ENCODE data around the gene OR52B6. TPM values are rescaled to one million over a fixed set of nuclear protein-coding genes. Genes with fewer than 3 reads are reported as not detected.

OR52B6 gene
- total and polyA plus RNA-seq, 10 of the 15 experiments (the other 5 are each of a cell fraction or from before 2014, with no cell fraction given), result 0.07 TPM; not detected in 9

DNA sequence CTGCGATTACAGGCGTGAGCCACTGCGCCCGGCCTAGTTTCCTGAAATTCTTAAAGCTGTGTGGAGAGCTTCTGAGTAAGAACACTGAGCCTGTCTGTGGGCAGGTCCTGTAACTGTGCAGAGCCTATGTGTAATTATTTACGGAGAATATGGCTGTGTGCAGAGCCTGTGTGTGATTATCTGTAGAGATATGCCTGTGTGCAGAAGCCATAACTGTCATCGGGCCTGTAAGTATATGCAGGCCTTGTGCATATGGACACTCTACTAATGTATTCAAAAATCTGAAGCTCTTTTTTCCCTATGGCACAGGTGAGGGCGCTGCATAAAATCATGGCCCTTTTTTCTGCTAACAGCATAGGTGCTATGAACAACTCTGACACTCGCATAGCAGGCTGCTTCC, at the start of gene OR52B6 (continued):
- TF ChIP-seq, protein P1, sequence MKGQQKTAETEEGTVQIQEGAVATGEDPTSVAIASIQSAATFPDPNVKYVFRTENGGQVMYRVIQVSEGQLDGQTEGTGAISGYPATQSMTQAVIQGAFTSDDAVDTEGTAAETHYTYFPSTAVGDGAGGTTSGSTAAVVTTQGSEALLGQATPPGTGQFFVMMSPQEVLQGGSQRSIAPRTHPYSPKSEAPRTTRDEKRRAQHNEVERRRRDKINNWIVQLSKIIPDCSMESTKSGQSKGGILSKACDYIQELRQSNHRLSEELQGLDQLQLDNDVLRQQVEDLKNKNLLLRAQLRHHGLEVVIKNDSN (IDR thresholded peaks at IDR 0.05; ENCODE audit: borderline replicate concordance, extremely low read length, insufficient read depth, low read depth, low read length), result no peak
- no peak for TF ChIP-seq KDM1A (IDR thresholded peaks at IDR 0.05; ENCODE audit: borderline replicate concordance)
- TF ChIP-seq LARP7 (IDR thresholded peaks at IDR 0.05), result no peak
- TF ChIP-seq PAX8 (IDR thresholded peaks at IDR 0.05), result no peak
- TF ChIP-seq ZNF207 (IDR thresholded peaks at IDR 0.05; ENCODE audit: borderline replicate concordance), result no peak
- TF ChIP-seq CBX5 (IDR thresholded peaks at IDR 0.05; ENCODE audit: low read depth), result no peak

DNA sequence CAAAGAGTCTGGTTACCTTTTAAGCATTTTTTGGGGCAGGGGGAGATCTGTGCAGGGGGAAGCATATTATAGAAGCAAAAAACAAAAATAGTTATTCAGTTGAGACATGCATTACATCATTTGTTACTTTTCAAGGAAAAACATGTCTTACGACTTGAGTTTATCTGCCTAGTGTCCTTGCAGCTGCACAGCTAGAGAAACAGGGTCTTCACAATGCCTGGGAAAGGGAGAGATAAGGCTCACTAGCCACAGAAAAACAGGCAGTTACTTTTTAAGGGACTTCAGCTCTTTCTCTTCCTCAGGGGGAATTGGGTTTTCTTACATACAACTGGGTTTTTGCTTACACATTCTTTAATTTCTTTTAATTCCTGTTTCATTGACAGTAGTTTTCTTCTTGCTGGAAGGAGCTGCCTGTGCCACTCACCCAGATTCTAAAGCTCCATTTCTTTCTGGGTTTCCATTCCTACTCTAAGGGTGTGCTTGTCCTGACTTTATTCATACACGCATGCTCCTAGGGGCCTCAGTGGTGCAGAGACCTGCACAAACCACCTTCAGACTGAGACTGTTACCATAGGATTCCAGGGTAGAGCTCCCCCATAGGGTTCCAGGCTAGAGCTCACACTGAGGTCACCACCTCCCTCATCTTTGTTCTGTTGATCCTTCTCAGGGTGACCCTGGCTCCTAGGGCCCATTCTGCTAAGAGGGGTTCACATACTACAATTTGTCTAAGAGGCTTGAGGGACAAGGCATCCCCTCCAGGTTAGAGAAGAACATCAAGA, 49.4 kb upstream of the OR52B6 start:
- FAIRE-seq (no peak), DNase-seq (ENCODE audit: low read depth, low spot score) (no peak), ATAC-seq (no peak)
- intact Hi-C loops (cut with micrococcal nuclease; ENCODE audit: unreplicated experiment) (no loop called here), in situ Hi-C loops (cut with MboI) (no loop called here)
- H3K4me3 ChIP-seq, result no peak overlapping the region
- no peaks in the 10 kb centered on the region for H3K36me3 ChIP-seq (ENCODE audit: control insufficient read depth in 2 of 2, insufficient read depth in 2 of 2, low read length in 1 of 2)
- H2AFZ ChIP-seq (ENCODE audit: control insufficient read depth, low read depth, low read length), result no peak overlapping the region
- ChIA-PET SMC1A (ENCODE audit: uncharacterized antibody, unreplicated experiment) (interaction anchor here (1.0 to 1.7 kb wide), 2 partner anchors 12 to 22 kb away, joined by 3 to 4 read pairs; no protein-coding TSS in a partner anchor), POLR2A (no interaction called here), RAD21 (ENCODE audit: unreplicated experiment) (no interaction called here), CTCF (interaction anchor here (1.2 kb wide), 1 partner anchor 12 kb away, joined by 3 read pairs; no protein-coding TSS in a partner anchor)
- no peaks in the 10 kb centered on the region for H4K20me1 ChIP-seq (ENCODE audit: control insufficient read depth, insufficient read depth)
- H3K9ac ChIP-seq (ENCODE audit: control insufficient read depth, insufficient read depth, low read length), result no peak overlapping the region
- no TSS peak for BruUV-seq (replicated peaks)
- no peaks in the 10 kb centered on the region for H3K4me1 ChIP-seq (ENCODE audit: control insufficient read depth, insufficient read depth, low read length)
- no peaks in the 10 kb centered on the region for H3K79me2 ChIP-seq (ENCODE audit: control insufficient read depth, insufficient read depth, low read length)
- no peaks in the 10 kb centered on the region for H3K9me3 ChIP-seq (replicated peaks; ENCODE audit: control insufficient read depth, insufficient read depth, low read length)
- 44% methylated on average over 2 of the region's 2 CpGs for WGBS (ENCODE audit: insufficient coverage, insufficient replicate concordance, low lambda C conversion rate, missing lambda C conversion rate)
- no peak overlapping the region for H3K27ac ChIP-seq (ENCODE audit: control insufficient read depth, insufficient read depth)
- no peaks in the 10 kb centered on the region; a peak in 1 of 4 replicates for H3K27me3 ChIP-seq (replicated peaks in 1 of 2; ENCODE audit: control insufficient read depth in 2 of 2, insufficient read depth in 2 of 2, low read length in 1 of 2)
- TF ChIP-seq ZNF384 (IDR thresholded peaks at IDR 0.05; ENCODE audit: borderline replicate concordance, low read depth, low read length), result no peak
- no peak for TF ChIP-seq RFX5 (IDR thresholded peaks at IDR 0.05; ENCODE audit: low read depth, low read length)
- TF ChIP-seq ZZZ3 (IDR thresholded peaks at IDR 0.05; ENCODE audit: control insufficient read depth, insufficient read length, low read depth), result no peak
- TF ChIP-seq CHD2 (IDR thresholded peaks at IDR 0.05; ENCODE audit: borderline replicate concordance, low read depth, low read length), result no peak
- TF ChIP-seq FOXM1 (IDR thresholded peaks at IDR 0.05; ENCODE audit: low read depth, low read length), result no peak
- TF ChIP-seq EED (IDR thresholded peaks at IDR 0.05; ENCODE audit: low read depth), result no peak
- TF ChIP-seq, protein P2, sequence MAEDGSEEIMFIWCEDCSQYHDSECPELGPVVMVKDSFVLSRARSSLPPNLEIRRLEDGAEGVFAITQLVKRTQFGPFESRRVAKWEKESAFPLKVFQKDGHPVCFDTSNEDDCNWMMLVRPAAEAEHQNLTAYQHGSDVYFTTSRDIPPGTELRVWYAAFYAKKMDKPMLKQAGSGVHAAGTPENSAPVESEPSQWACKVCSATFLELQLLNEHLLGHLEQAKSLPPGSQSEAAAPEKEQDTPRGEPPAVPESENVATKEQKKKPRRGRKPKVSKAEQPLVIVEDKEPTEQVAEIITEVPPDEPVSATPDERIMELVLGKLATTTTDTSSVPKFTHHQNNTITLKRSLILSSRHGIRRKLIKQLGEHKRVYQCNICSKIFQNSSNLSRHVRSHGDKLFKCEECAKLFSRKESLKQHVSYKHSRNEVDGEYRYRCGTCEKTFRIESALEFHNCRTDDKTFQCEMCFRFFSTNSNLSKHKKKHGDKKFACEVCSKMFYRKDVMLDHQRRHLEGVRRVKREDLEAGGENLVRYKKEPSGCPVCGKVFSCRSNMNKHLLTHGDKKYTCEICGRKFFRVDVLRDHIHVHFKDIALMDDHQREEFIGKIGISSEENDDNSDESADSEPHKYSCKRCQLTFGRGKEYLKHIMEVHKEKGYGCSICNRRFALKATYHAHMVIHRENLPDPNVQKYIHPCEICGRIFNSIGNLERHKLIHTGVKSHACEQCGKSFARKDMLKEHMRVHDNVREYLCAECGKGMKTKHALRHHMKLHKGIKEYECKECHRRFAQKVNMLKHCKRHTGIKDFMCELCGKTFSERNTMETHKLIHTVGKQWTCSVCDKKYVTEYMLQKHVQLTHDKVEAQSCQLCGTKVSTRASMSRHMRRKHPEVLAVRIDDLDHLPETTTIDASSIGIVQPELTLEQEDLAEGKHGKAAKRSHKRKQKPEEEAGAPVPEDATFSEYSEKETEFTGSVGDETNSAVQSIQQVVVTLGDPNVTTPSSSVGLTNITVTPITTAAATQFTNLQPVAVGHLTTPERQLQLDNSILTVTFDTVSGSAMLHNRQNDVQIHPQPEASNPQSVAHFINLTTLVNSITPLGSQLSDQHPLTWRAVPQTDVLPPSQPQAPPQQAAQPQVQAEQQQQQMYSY (CRISPR knock-in tag; IDR thresholded peaks at IDR 0.05), result no peak
- no peak for TF ChIP-seq NR2C2 (IDR thresholded peaks at IDR 0.05; ENCODE audit: borderline replicate concordance, control insufficient read depth, insufficient read length, low read depth)
- TF ChIP-seq KDM1A (IDR thresholded peaks at IDR 0.05; ENCODE audit: borderline replicate concordance), result no peak
- no peak for TF ChIP-seq NBN (IDR thresholded peaks at IDR 0.05)
- TF ChIP-seq SP1 (IDR thresholded peaks at IDR 0.05; ENCODE audit: low read depth, low read length), result no peak
- TF ChIP-seq CREB1 (IDR thresholded peaks at IDR 0.05; ENCODE audit: low read depth), result no peak
- no peak overlapping the region for H3K4me2 ChIP-seq (ENCODE audit: control insufficient read depth, insufficient read depth)

Measured in GM12878 (cell line).